ENCODE results near the gene PLA2G4D.

The PLA2G4D gene

GRCh38 chr15:42087460-42087859, 6.9 kb downstream of the PLA2G4D start:
- Histone ChIP-seq H3K18ac (ENCODE audit: low read depth in 1 of 2, low read length in 2 of 2) (no peak overlapping the region), H3K27me3 (ENCODE audit: control insufficient read depth in 1 of 2, insufficient read depth in 1 of 2, low read length in 2 of 2) (peaks cover 58 to 86% of the 10 kb centered on the region in 2 experiments), H4K91ac (ENCODE audit: low read length) (no peak overlapping the region), H3K4me1 (ENCODE audit: control insufficient read depth, insufficient read depth, low read depth, low read length) (peaks cover 3% of the 10 kb centered on the region), H3K4me2 (ENCODE audit: low read length, poor library complexity, severe bottlenecking) (no peak overlapping the region), H2BK15ac (ENCODE audit: low read depth, poor library complexity, severe bottlenecking) (no peak overlapping the region), H2BK12ac (ENCODE audit: low read length in 2 of 2) (no peak overlapping the region), H3K27ac (ENCODE audit: low read length, poor library complexity, severe bottlenecking) (no peak overlapping the region), H3K79me1 (replicated peaks; ENCODE audit: low read length, poor library complexity, severe bottlenecking) (no peaks in the 10 kb centered on the region), H3K23ac (ENCODE audit: low read length in 2 of 2) (no peak overlapping the region), H3K14ac (ENCODE audit: low read length in 2 of 2) (no peak overlapping the region), H2AFZ (ENCODE audit: low read depth, low read length) (no peak overlapping the region), H3K9me3 (ENCODE audit: control insufficient read depth, low read length) (no peaks in the 10 kb centered on the region), H2BK5ac (ENCODE audit: low read depth, low read length, poor library complexity, severe bottlenecking) (no peak overlapping the region), H3K9ac (ENCODE audit: low read length) (no peak overlapping the region), H3K36me3 (ENCODE audit: control insufficient read depth in 1 of 2, insufficient read depth in 2 of 2, low read depth in 1 of 2, low read length in 2 of 2) (no peaks in the 10 kb centered on the region), H2AK5ac (ENCODE audit: low read length, severe bottlenecking) (no peak overlapping the region), H3K4ac (ENCODE audit: low read depth in 1 of 2, low read length in 2 of 2) (no peak overlapping the region), H4K8ac (ENCODE audit: low read length) (no peak overlapping the region), H3K4me3 (ENCODE audit: insufficient read depth in 1 of 2, low read depth in 1 of 2, low read length in 2 of 2) (no peak overlapping the region), H2BK120ac (ENCODE audit: low read depth, low read length) (no peak overlapping the region)
- no peak for DNase-seq
- WGBS, result 89% methylated on average over 13 of the region's 13 CpGs

GRCh38 chr15:42085721-42086120, 8.6 kb downstream of the PLA2G4D start:
- Histone ChIP-seq H2AK5ac (ENCODE audit: low read length, severe bottlenecking) (no peak overlapping the region), H3K4me1 (ENCODE audit: control insufficient read depth, insufficient read depth, low read depth, low read length) (peaks cover 3% of the 10 kb centered on the region), H2BK12ac (ENCODE audit: low read length in 2 of 2) (no peak overlapping the region), H3K27ac (ENCODE audit: low read length, poor library complexity, severe bottlenecking) (no peak overlapping the region), H3K4me3 (ENCODE audit: insufficient read depth in 1 of 2, low read depth in 1 of 2, low read length in 2 of 2) (no peak overlapping the region), H4K8ac (ENCODE audit: low read length) (no peak overlapping the region), H3K4me2 (ENCODE audit: low read length, poor library complexity, severe bottlenecking) (no peak overlapping the region), H3K23ac (ENCODE audit: low read length in 2 of 2) (no peak overlapping the region), H3K36me3 (ENCODE audit: control insufficient read depth in 1 of 2, insufficient read depth in 2 of 2, low read depth in 1 of 2, low read length in 2 of 2) (no peaks in the 10 kb centered on the region), H3K27me3 (ENCODE audit: control insufficient read depth in 1 of 2, insufficient read depth in 1 of 2, low read length in 2 of 2) (peaks cover 67 to 89% of the 10 kb centered on the region in 2 experiments), H3K14ac (ENCODE audit: low read length in 2 of 2) (no peak overlapping the region), H3K18ac (ENCODE audit: low read depth in 1 of 2, low read length in 2 of 2) (no peak overlapping the region), H3K9ac (ENCODE audit: low read length) (no peak overlapping the region), H3K9me3 (ENCODE audit: control insufficient read depth, low read length) (no peaks in the 10 kb centered on the region), H2BK5ac (ENCODE audit: low read depth, low read length, poor library complexity, severe bottlenecking) (no peak overlapping the region), H2BK15ac (ENCODE audit: low read depth, poor library complexity, severe bottlenecking) (no peak overlapping the region), H3K4ac (ENCODE audit: low read depth in 1 of 2, low read length in 2 of 2) (no peak overlapping the region), H2AFZ (ENCODE audit: low read depth, low read length) (no peak overlapping the region), H3K79me1 (replicated peaks; ENCODE audit: low read length, poor library complexity, severe bottlenecking) (no peaks in the 10 kb centered on the region), H2BK120ac (ENCODE audit: low read depth, low read length) (no peak overlapping the region), H4K91ac (ENCODE audit: low read length) (no peak overlapping the region)
- DNase-seq, result no peak
- WGBS, result 90% methylated on average over 3 of the region's 3 CpGs

- Histone ChIP-seq H4K91ac (ENCODE audit: low read length) (no peak overlapping the region), H3K4me1 (ENCODE audit: control insufficient read depth, insufficient read depth, low read depth, low read length) (peaks cover 3% of the 10 kb centered on the region), H2AK5ac (ENCODE audit: low read length, severe bottlenecking) (no peak overlapping the region), H3K14ac (ENCODE audit: low read length in 2 of 2) (no peak overlapping the region), H3K27me3 (ENCODE audit: control insufficient read depth in 1 of 2, insufficient read depth in 1 of 2, low read length in 2 of 2) (peaks cover 67 to 89% of the 10 kb centered on the region in 2 experiments), H3K79me1 (replicated peaks; ENCODE audit: low read length, poor library complexity, severe bottlenecking) (no peaks in the 10 kb centered on the region), H2BK15ac (ENCODE audit: low read depth, poor library complexity, severe bottlenecking) (no peak overlapping the region), H3K4me2 (ENCODE audit: low read length, poor library complexity, severe bottlenecking) (no peak overlapping the region), H3K4me3 (ENCODE audit: insufficient read depth in 1 of 2, low read depth in 1 of 2, low read length in 2 of 2) (no peak overlapping the region), H4K8ac (ENCODE audit: low read length) (no peak overlapping the region), H2AFZ (ENCODE audit: low read depth, low read length) (no peak overlapping the region), H3K18ac (ENCODE audit: low read depth in 1 of 2, low read length in 2 of 2) (no peak overlapping the region), H3K36me3 (ENCODE audit: control insufficient read depth in 1 of 2, insufficient read depth in 2 of 2, low read depth in 1 of 2, low read length in 2 of 2) (no peaks in the 10 kb centered on the region), H3K23ac (ENCODE audit: low read length in 2 of 2) (no peak overlapping the region), H3K4ac (ENCODE audit: low read depth in 1 of 2, low read length in 2 of 2) (no peak overlapping the region), H3K27ac (ENCODE audit: low read length, poor library complexity, severe bottlenecking) (no peak overlapping the region), H2BK120ac (ENCODE audit: low read depth, low read length) (no peak overlapping the region), H2BK12ac (ENCODE audit: low read length in 2 of 2) (no peak overlapping the region), H2BK5ac (ENCODE audit: low read depth, low read length, poor library complexity, severe bottlenecking) (no peak overlapping the region), H3K9ac (ENCODE audit: low read length) (no peak overlapping the region), H3K9me3 (ENCODE audit: control insufficient read depth, low read length) (no peaks in the 10 kb centered on the region)
- no peak for DNase-seq
- 60% methylated on average over 5 of the region's 5 CpGs for WGBS
These were observed 9.1 kb downstream of the PLA2G4D start for GRCh38 chr15:42085236-42085605.

- Histone ChIP-seq H2BK15ac (ENCODE audit: low read depth, poor library complexity, severe bottlenecking) (no peak overlapping the region), H3K14ac (ENCODE audit: low read length in 2 of 2) (no peak overlapping the region), H3K4me1 (ENCODE audit: control insufficient read depth, insufficient read depth, low read depth, low read length) (peaks cover 3% of the 10 kb centered on the region), H3K9me3 (ENCODE audit: control insufficient read depth, low read length) (no peaks in the 10 kb centered on the region), H3K4ac (ENCODE audit: low read depth in 1 of 2, low read length in 2 of 2) (no peak overlapping the region), H3K27me3 (ENCODE audit: control insufficient read depth in 1 of 2, insufficient read depth in 1 of 2, low read length in 2 of 2) (peaks cover 68 to 89% of the 10 kb centered on the region in 2 experiments), H2BK5ac (ENCODE audit: low read depth, low read length, poor library complexity, severe bottlenecking) (no peak overlapping the region), H3K4me2 (ENCODE audit: low read length, poor library complexity, severe bottlenecking) (no peak overlapping the region), H3K36me3 (ENCODE audit: control insufficient read depth in 1 of 2, insufficient read depth in 2 of 2, low read depth in 1 of 2, low read length in 2 of 2) (no peaks in the 10 kb centered on the region), H2AK5ac (ENCODE audit: low read length, severe bottlenecking) (no peak overlapping the region), H4K8ac (ENCODE audit: low read length) (no peak overlapping the region), H2BK12ac (ENCODE audit: low read length in 2 of 2) (no peak overlapping the region), H3K79me1 (replicated peaks; ENCODE audit: low read length, poor library complexity, severe bottlenecking) (no peaks in the 10 kb centered on the region), H3K18ac (ENCODE audit: low read depth in 1 of 2, low read length in 2 of 2) (no peak overlapping the region), H3K23ac (ENCODE audit: low read length in 2 of 2) (no peak overlapping the region), H2AFZ (ENCODE audit: low read depth, low read length) (no peak overlapping the region), H4K91ac (ENCODE audit: low read length) (no peak overlapping the region), H3K4me3 (ENCODE audit: insufficient read depth in 1 of 2, low read depth in 1 of 2, low read length in 2 of 2) (no peak overlapping the region), H2BK120ac (ENCODE audit: low read depth, low read length) (no peak overlapping the region), H3K9ac (ENCODE audit: low read length) (no peak overlapping the region), H3K27ac (ENCODE audit: low read length, poor library complexity, severe bottlenecking) (no peak overlapping the region)
- WGBS, result 28% methylated on average over 28 of the region's 29 CpGs
- peak; percentile 62 for DNase-seq
These were observed 9.7 kb downstream of the PLA2G4D start for GRCh38 chr15:42084465-42085235.
